Naive B cell (primary cell): ENCODE measurements around the gene TFAP2D. TPM values are rescaled to one million over a fixed set of nuclear protein-coding genes. Genes with fewer than 3 reads are reported as not detected.

Experiments used
- polyA plus RNA-seq, 6 donors: library from polyadenylated mRNA; unstranded; fragments of 300-500 nt; fragmentation: Illumina TruSeq; gene quantifications; one replicate each; pipeline ENCODE4 v1.2.3, GENCODE V29; 2021; ENCODE audit warnings: low read depth in 6 of 6

The TFAP2D gene
- polyA plus RNA-seq, 6 donors from 2014 or later, result not detected

Other genes with a start within 250 kb of the TFAP2D start
- gene TFAP2B, start 105.3 kb downstream of the TFAP2D start, polyA plus RNA-seq, result not detected